H1 (cell line): Measurements from ENCODE around the gene PDHB. TPM values are rescaled to one million over a fixed set of nuclear protein-coding genes. Genes with fewer than 3 reads are reported as not detected.

Source experiments
- CTCF ChIA-PET: fragments of 300-600 bp; sonication (Branson Sonifier 250); formaldehyde crosslinking; loops from one replicate; lab custom pipeline; 2021; ENCODE audit not compliant: partially characterized antibody; lab: Charles Lee
- POLR2A ChIA-PET: fragments of 300-600 bp; sonication (Branson Sonifier 250); formaldehyde crosslinking; loops from one replicate; lab custom pipeline; 2021; ENCODE audit warnings: inconsistent platforms; ENCODE audit not compliant: partially characterized antibody; lab: Charles Lee
- DNase-seq, 2 experiments: peaks; one replicate each; pipeline versions ENCODE4 v3.0.0 to v3.0.0-alpha.2; 2010 to 2022; ENCODE audit warnings: low spot score in 2 of 2, low read depth in 1 of 2, mixed read lengths in 1 of 2
- FAIRE-seq: peaks from 2 replicates; lab custom pipeline; 2011; peaks lifted over from hg19 to GRCh38; lab: Jason Lieb, UNC
- H2AFZ ChIP-seq: 2 replicates; pipeline ENCODE4 v1.8.1; 2012; ENCODE audit warnings: low read length, inconsistent platforms
- H2AK5ac ChIP-seq: 2 replicates; pipeline ENCODE4 v1.6.1; 2013; ENCODE audit warnings: low read depth, low read length
- H2BK120ac ChIP-seq: replicated peaks from 2 replicates; pipeline ENCODE3; 2013; ENCODE audit warnings: low read depth, low read length, inconsistent platforms
- H2BK12ac ChIP-seq: 2 replicates; pipeline ENCODE4 v1.6.1; 2013; ENCODE audit warnings: low read depth, low read length
- H2BK15ac ChIP-seq: 2 replicates; pipeline ENCODE4 v1.6.1; 2013; ENCODE audit warnings: low read length
- H2BK20ac ChIP-seq: 2 replicates; pipeline ENCODE4 v1.6.1; 2013; ENCODE audit warnings: low read length
- H2BK5ac ChIP-seq: 2 replicates; pipeline ENCODE4 v1.6.1; 2013; ENCODE audit warnings: low read depth, low read length
- H3K14ac ChIP-seq: 2 replicates; pipeline ENCODE4 v1.6.1; 2013; ENCODE audit warnings: inconsistent platforms; ENCODE audit not compliant: insufficient read length
- H3K18ac ChIP-seq: 2 replicates; pipeline ENCODE4 v1.6.1; 2013; ENCODE audit warnings: low read length; ENCODE audit errors: extremely low read depth
- H3K23ac ChIP-seq: 2 replicates; pipeline ENCODE4 v1.6.1; 2013; ENCODE audit warnings: inconsistent platforms; ENCODE audit not compliant: insufficient read length
- H3K23me2 ChIP-seq: 2 replicates; pipeline ENCODE4 v1.6.1; 2013; ENCODE audit warnings: low read depth, low read length
- H3K27ac ChIP-seq: 2 replicates; pipeline ENCODE4 v1.6.1; 2011; ENCODE audit warnings: low read depth, low read length, inconsistent platforms
- H3K27me3 ChIP-seq, 4 experiments: replicated peaks in 1 of 4; 1 replicate in 1 of 4; 2 replicates in 3 of 4; pipeline versions ENCODE4 v1.6.1 to v1.8.1; 2011 to 2013; ENCODE audit warnings: low read length in 3 of 4, mild to moderate bottlenecking in 3 of 4, inconsistent platforms in 2 of 4, mixed read lengths in 2 of 4, moderate library complexity in 1 of 4; ENCODE audit not compliant: control insufficient read depth in 3 of 4, insufficient read depth in 3 of 4; ENCODE audit errors: extremely low read depth in 1 of 4
- H3K36me3 ChIP-seq, 4 experiments: 2 replicates each; pipeline versions ENCODE4 v1.6.1 to v1.8.1; 2011 to 2013; ENCODE audit warnings: mild to moderate bottlenecking in 4 of 4, low read length in 3 of 4, moderate library complexity in 2 of 4, control low read depth in 1 of 4, inconsistent platforms in 1 of 4; ENCODE audit not compliant: insufficient read depth in 4 of 4, control insufficient read depth in 2 of 4
- H3K4ac ChIP-seq: replicated peaks from 2 replicates; pipeline ENCODE3; 2013; ENCODE audit warnings: low read length, low read depth, mixed read lengths, inconsistent platforms; ENCODE audit not compliant: insufficient read length
- H3K4me1 ChIP-seq, 4 experiments: replicated peaks in 1 of 4; 1 replicate in 1 of 4; 2 replicates in 3 of 4; pipeline versions ENCODE4 v1.6.1 to v1.8.1; 2011 to 2013; ENCODE audit warnings: low read length in 3 of 4, inconsistent platforms in 2 of 4, mixed read lengths in 1 of 4; ENCODE audit not compliant: insufficient read depth in 4 of 4, control insufficient read depth in 3 of 4
- H3K4me2 ChIP-seq, 2 experiments: 2 replicates each; pipeline versions ENCODE4 v1.6.1 to v1.8.1; 2011 to 2013; ENCODE audit warnings: low read depth in 2 of 2, low read length in 2 of 2, control low read depth in 1 of 2, inconsistent platforms in 1 of 2, mild to moderate bottlenecking in 1 of 2; ENCODE audit not compliant: insufficient read depth in 1 of 2
- H3K4me3 ChIP-seq, 4 experiments: fragments of 200-600, 300-600 bp in 1 of 4; sonication (generic), shearing (Covaris generic), sonication (Bioruptor Twin) in 1 of 4; 2 replicates each; pipeline versions ENCODE4 v1.5.1 to v1.8.1; 2011 to 2016; ENCODE audit warnings: low read length in 4 of 4, low read depth in 3 of 4, control low read depth in 2 of 4, inconsistent platforms in 2 of 4, mild to moderate bottlenecking in 2 of 4, mixed read lengths in 1 of 4, moderate library complexity in 1 of 4; ENCODE audit not compliant: insufficient read depth in 2 of 4; ENCODE audit errors: extremely low read depth in 1 of 4
- H3K56ac ChIP-seq: replicated peaks from 2 replicates; pipeline ENCODE3; 2013; ENCODE audit warnings: low read depth, mild to moderate bottlenecking, mixed read lengths, low read length, inconsistent platforms; ENCODE audit not compliant: insufficient read length
- H3K79me1 ChIP-seq: 2 replicates; pipeline ENCODE4 v1.6.1; 2013; ENCODE audit warnings: low read depth, low read length, control low read depth
- H3K79me2 ChIP-seq, 2 experiments: 2 replicates each; pipeline versions ENCODE4 v1.6.1 to v1.8.1; 2012 to 2013; ENCODE audit warnings: low read length in 2 of 2, mild to moderate bottlenecking in 2 of 2, inconsistent platforms in 1 of 2; ENCODE audit not compliant: insufficient read depth in 2 of 2, control insufficient read depth in 1 of 2
- H3K9ac ChIP-seq, 4 experiments: replicated peaks in 1 of 4; 1 replicate in 1 of 4; 2 replicates in 3 of 4; pipeline versions ENCODE4 v1.6.1 to v1.8.1; 2011 to 2013; ENCODE audit warnings: low read depth in 3 of 4, low read length in 3 of 4, control low read depth in 2 of 4, mild to moderate bottlenecking in 2 of 4, moderate library complexity in 2 of 4, inconsistent platforms in 1 of 4; ENCODE audit errors: extremely low read depth in 1 of 4
- H3K9me3 ChIP-seq, 2 experiments: 2 replicates each; pipeline versions ENCODE4 v1.6.1 to v1.8.1; 2012 to 2013; ENCODE audit warnings: mild to moderate bottlenecking in 2 of 2, moderate library complexity in 2 of 2, control low read depth in 1 of 2, inconsistent platforms in 1 of 2, low read depth in 1 of 2, low read length in 1 of 2, mixed read lengths in 1 of 2; ENCODE audit not compliant: insufficient read depth in 2 of 2
- H4K20me1 ChIP-seq, 2 experiments: replicated peaks in 1 of 2; 2 replicates each; pipeline versions ENCODE3 to v1.8.1; 2011 to 2013; ENCODE audit warnings: inconsistent platforms in 2 of 2, low read length in 2 of 2, mild to moderate bottlenecking in 1 of 2; ENCODE audit not compliant: insufficient read depth in 2 of 2, control insufficient read depth in 1 of 2
- H4K5ac ChIP-seq: 2 replicates; pipeline ENCODE4 v1.6.1; 2013; ENCODE audit warnings: low read length, low read depth, mixed read lengths, inconsistent platforms; ENCODE audit not compliant: insufficient read length
- H4K8ac ChIP-seq: 2 replicates; pipeline ENCODE4 v1.8.0; 2013; ENCODE audit warnings: mild to moderate bottlenecking, moderate library complexity, low read length, inconsistent platforms; ENCODE audit not compliant: insufficient read depth; ENCODE audit errors: extremely low read depth
- H4K91ac ChIP-seq: replicated peaks from 2 replicates; pipeline ENCODE3; 2013; ENCODE audit warnings: low read length, mixed read lengths, inconsistent platforms; ENCODE audit not compliant: insufficient read length
- ASH2L ChIP-seq: fragments of 200-600, 300-600 bp; sonication (generic); IDR thresholded peaks from one replicate; pipeline ENCODE4 v1.7.1; 2017; ENCODE audit warnings: low read length
- EZH2 ChIP-seq: fragments of 200-600 bp; sonication (generic); IDR thresholded peaks from 2 replicates; pipeline ENCODE4 v1.7.1; 2012; ENCODE audit warnings: low read depth, mild to moderate bottlenecking, moderate library complexity, low read length, inconsistent platforms; ENCODE audit not compliant: severe bottlenecking
- HDAC6 ChIP-seq: IDR thresholded peaks from one replicate; pipeline ENCODE4 v1.7.1; 2012; ENCODE audit warnings: low read depth, mild to moderate bottlenecking, inconsistent platforms, low read length, moderate library complexity
- KDM4A ChIP-seq: IDR thresholded peaks from one replicate; pipeline ENCODE4 v1.7.1; 2012; ENCODE audit warnings: low read depth, mild to moderate bottlenecking, moderate library complexity, low read length, inconsistent platforms; ENCODE audit not compliant: severe bottlenecking
- TAF1 ChIP-seq: IDR thresholded peaks from 2 replicates; pipeline ENCODE4 v1.6.1; 2011; ENCODE audit warnings: mild to moderate bottlenecking, low read depth, low read length
- WGBS, 2 experiments: shearing (Covaris generic) in 1 of 2; methylation state at CpG; one replicate each; pipeline versions ENCODE4 v1.1.6 to v1.1.7; 2013 to 2015; ENCODE audit warnings: low lambda C conversion rate in 2 of 2, mixed read lengths in 2 of 2, inconsistent platforms in 1 of 2, low coverage in 1 of 2, missing lambda C conversion rate in 1 of 2; ENCODE audit not compliant: insufficient replicate concordance in 2 of 2, insufficient coverage in 1 of 2, insufficient read length in 1 of 2; ENCODE audit errors: extremely low coverage in 1 of 2, missing lambda C conversion rate in 1 of 2; 5-methylcytosine and 5-hydroxymethylcytosine counted together
- polyA plus RNA-seq, 7 experiments: library from polyadenylated mRNA; depleted of rRNA in 3 of 7; stranded (reverse) in 5 of 7; unstranded in 2 of 7; fragments of >200 nt in 5 of 7; fragments of 200-250 nt in 2 of 7; gene quantifications; 1 replicate in 5 of 7; 2 replicates in 1 of 7; 4 replicates in 1 of 7; pipeline versions ENCODE4 v1.2.1 to v1.2.3, GENCODE V29; 2011 to 2013; ENCODE audit warnings: missing spikeins in 2 of 7, mixed read lengths in 2 of 7
- total RNA-seq: library from RNA; stranded (reverse); fragmentation: NEBNext Ultra II Directional; extraction: Animal tissue kit (Norgen Biotek cat#: 25700); gene quantifications from 2 replicates; pipeline ENCODE4 v1.2.1, GENCODE V29; 2021
- TF ChIP-seq, protein P1 (sequence below): IDR thresholded peaks from 2 replicates; pipeline ENCODE4 v1.6.1; 2012; ENCODE audit warnings: inconsistent platforms

Gene PDHB
- total and polyA plus RNA-seq, 2 of the 8 experiments (the other 6 are each of a cell fraction or from before 2014, with no cell fraction given), result 90.4 to 140 TPM

DNA sequence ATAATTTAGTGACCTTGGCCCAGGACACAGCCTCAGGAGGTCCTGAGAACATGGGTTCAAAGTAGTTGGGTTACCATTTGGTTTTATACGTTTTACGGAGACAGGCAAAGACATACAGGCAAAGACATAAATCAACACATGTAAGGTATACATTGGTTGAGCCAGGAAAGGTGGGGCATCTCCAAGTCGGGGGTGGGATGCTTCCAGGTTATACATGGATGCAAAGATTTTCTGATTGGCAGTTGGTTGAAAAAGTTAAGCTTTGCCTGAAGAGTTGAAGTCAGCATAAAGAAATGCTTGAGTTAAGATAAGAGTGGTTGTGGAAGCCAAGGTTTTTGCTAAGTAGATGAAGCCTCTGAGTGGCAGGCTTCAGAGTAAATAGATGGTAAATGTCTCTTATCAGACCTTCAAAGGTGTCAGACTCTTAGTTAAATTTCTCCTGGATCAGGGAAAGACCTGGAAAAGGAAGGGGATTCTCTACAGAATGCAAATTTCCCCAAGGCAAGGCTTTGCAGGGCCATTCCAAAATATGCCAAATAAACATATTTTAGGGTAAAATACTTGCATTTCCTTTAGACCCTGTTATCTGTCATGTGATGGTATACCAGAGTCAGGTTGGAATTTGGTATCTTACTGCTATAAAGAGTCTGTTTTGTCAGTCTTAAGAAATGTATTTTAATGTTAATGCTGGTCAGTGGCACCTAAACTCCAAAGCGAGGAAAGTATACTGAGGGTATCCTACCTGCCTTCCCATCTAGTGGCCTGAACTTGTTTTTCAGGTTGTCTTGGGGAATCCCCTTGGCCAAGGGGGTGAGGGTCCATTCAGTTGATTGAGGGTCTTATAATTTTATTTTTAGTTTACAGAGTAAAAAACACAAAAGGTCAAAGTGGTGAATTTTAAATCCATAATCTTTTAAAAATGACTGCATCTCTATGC lies 8.2 kb upstream of the PDHB start:
- POLR2A ChIA-PET, result interaction anchor here (2.3 kb wide), 1 partner anchor 17 kb away, joined by 9 read pairs; no protein-coding TSS in a partner anchor
- H3K14ac ChIP-seq, result no peak overlapping the region
- TF ChIP-seq ASH2L (peak; percentile 33), HDAC6 (no peak), TAF1 (no peak), KDM4A (no peak), EZH2 (no peak)
- TF ChIP-seq, protein P1, sequence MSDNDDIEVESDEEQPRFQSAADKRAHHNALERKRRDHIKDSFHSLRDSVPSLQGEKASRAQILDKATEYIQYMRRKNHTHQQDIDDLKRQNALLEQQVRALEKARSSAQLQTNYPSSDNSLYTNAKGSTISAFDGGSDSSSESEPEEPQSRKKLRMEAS, result no peak
- TF ChIP-seq, all 59 proteins: peak for 1
- H3K23ac ChIP-seq, result no peak overlapping the region
- no peak overlapping the region for H3K9ac ChIP-seq
- CTCF ChIA-PET, result interaction anchor here (2.0 kb wide), 1 partner anchor 22 kb away, joined by 5 read pairs; no protein-coding TSS in a partner anchor
- FAIRE-seq (no peak), DNase-seq (no peak)
- no peaks in the 10 kb centered on the region for H4K20me1 ChIP-seq
- 75% methylated on average over 4 of the region's 4 CpGs; no CpG with 5 or more reads in 1 of the 2 experiments for WGBS, 2 experiments
- no peak overlapping the region; the same call in 1 of the 2 replicates for H3K18ac ChIP-seq
- no peak overlapping the region for H3K56ac ChIP-seq
- no peak overlapping the region for H4K8ac ChIP-seq
- H3K36me3 ChIP-seq, result no peaks in the 10 kb centered on the region
- H3K27me3 ChIP-seq, result no peaks in the 10 kb centered on the region
- no peak overlapping the region for H2AK5ac ChIP-seq
- H4K5ac ChIP-seq, result peak overlapping the region; percentile 46
- peak overlapping the region; percentile 9 for H3K4ac ChIP-seq
- H3K27ac ChIP-seq, result no peak overlapping the region
- H4K91ac ChIP-seq, result peak overlapping the region; percentile 25
- no peak overlapping the region for H2AFZ ChIP-seq
- no peak overlapping the region for H2BK120ac ChIP-seq
- H3K79me2 ChIP-seq, result no peaks in the 10 kb centered on the region
- H3K4me3 ChIP-seq, result no peak overlapping the region
- no peaks in the 10 kb centered on the region; a peak in 1 of 4 replicates for H3K9me3 ChIP-seq
- no peak overlapping the region for H2BK5ac ChIP-seq
- H3K4me1 ChIP-seq, result peaks cover 0 to 11% (median 6%) of the 10 kb centered on the region in 4 experiments; a peak in 4 of 7 replicates
- no peak overlapping the region for H2BK12ac ChIP-seq
- H3K79me1 ChIP-seq, result no peaks in the 10 kb centered on the region
- H3K4me2 ChIP-seq, result peak overlapping the region in 1 of 2 experiments; percentile 40; a peak in 3 of 4 replicates
- peak overlapping the region; percentile 32; the same call in 1 of the 2 replicates for H2BK15ac ChIP-seq
- 0 out of 2 replicates have a peak overlapping the region, but pooled peaks have one; percentile 8 for H2BK20ac ChIP-seq
- H3K23me2 ChIP-seq, result no peaks in the 10 kb centered on the region
